GM12891 (cell line): Measurements from ENCODE around the gene C1orf226.

Source experiments
- PAX5 ChIP-seq: IDR thresholded peaks from 2 replicates; pipeline ENCODE4 v1.6.1; 2011; ENCODE audit warnings: low read length, moderate library complexity, mild to moderate bottlenecking; ENCODE audit not compliant: insufficient read depth, severe bottlenecking
- POLR2A ChIP-seq: IDR thresholded peaks from 2 replicates; pipeline ENCODE4 v1.6.1; 2011; ENCODE audit warnings: low read depth, low read length, control low read depth
- POLR2AphosphoS5 ChIP-seq: IDR thresholded peaks from 2 replicates; pipeline ENCODE4 v1.6.1; 2011; ENCODE audit warnings: low read depth, low read length, control low read depth
- POU2F2 ChIP-seq: IDR thresholded peaks from 2 replicates; pipeline ENCODE4 v1.6.1; 2011; ENCODE audit warnings: low read depth, mild to moderate bottlenecking, control low read depth, low read length, moderate library complexity
- SPI1 ChIP-seq: IDR thresholded peaks from 2 replicates; pipeline ENCODE4 v1.6.1; 2011; ENCODE audit warnings: low read depth, low read length, control low read depth
- TAF1 ChIP-seq: IDR thresholded peaks from 2 replicates; pipeline ENCODE4 v1.6.1; 2011; ENCODE audit warnings: low read depth, low read length, control low read depth

GRCh38 chr1:162397943-162398560 lies 16.5 kb downstream of the C1orf226 start:
- TF ChIP-seq TAF1 (no peak), POLR2A (no peak), POLR2AphosphoS5 (no peak), SPI1 (no peak), PAX5 (no peak), POU2F2 (no peak)
